ENCODE data around the gene PI4KA.

PI4KA gene

GRCh38 chr22:20814221-20814808 lies 44.3 kb downstream of the PI4KA start:
- no peak for FAIRE-seq

- no peak for FAIRE-seq
Observed at GRCh38 chr22:20813056-20813455, 45.6 kb downstream of the PI4KA start.

DNA sequence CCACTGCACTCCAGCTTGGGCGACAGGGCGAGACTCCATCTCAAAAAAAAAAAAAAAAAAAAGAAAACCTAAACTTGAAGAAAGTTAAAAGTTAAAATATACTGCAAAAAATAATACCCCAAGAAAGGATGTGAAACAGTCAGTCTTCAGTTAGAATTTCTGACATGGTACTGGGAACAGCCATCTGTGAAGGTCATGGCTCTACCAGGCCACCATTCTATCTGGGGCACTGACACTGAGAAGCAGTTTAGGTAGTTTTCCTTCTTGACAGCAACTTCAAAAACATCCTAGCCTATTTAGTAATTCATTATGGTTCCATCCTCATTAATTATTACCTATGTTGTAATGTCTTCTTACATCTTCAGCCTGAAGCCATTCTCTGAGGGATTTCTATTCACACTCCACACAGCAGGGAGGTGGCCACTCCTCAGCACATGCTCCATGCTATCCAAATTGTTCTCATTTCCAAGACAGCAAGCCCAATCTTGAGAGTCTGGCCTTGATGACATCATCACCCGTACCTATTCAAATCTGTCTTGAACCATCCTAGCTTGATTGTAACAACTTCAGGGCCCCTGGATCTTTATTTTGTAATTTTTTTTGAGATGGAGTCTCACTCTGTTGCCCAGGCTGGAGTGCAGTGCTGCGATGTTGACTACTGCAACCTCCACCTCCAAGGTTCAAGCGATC lies 46.5 kb downstream of the PI4KA start:
- no peak for FAIRE-seq

- FAIRE-seq = no peak
Observed at GRCh38 chr22:20811171-20811570, 47.4 kb downstream of the PI4KA start.

- FAIRE-seq = no peak
Observed at GRCh38 chr22:20810645-20811044, 48.0 kb downstream of the PI4KA start.

- FAIRE-seq = no peak
Observed at GRCh38 chr22:20809538-20810185, 48.9 kb downstream of the PI4KA start.

DNA sequence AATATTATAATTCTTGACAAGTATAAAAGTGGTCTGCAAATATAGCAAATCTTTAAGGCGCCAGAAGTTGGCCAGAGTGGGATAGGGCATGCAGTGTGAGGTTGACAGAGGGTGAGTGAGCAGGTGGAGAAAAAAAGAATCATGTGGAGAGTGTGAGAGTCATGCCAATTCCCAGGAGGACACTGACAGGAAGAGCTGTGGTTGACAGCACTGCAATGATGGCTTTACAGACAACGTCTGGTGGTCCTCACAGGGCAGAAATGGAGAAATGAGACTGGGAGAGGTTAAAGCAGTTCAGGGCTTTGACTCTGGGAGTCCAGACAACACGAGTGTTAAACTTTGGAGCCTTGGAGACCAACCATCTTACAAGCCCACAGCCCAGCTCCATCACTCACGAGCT lies 49.8 kb downstream of the PI4KA start:
- no peak for FAIRE-seq

DNA sequence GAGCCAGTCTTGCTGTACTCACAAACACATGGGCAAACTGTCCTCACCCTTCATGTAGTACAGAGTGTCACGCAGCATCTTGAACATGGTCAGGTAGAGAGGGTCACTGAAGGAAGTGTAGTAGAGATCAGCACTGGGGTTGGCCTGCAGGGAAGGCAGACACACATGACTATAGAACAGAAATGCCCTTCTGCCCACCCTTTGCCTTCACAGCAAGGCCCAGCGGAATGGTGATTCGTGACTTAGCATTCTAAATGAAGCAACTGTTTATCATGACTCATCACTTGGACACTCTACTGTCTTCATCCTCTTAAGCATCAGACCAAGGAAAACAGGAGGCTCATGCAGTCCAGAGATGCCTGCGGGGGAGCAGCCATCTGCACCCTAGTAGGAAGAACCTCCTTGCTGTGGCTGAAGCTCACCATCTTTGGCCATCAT lies 51.3 kb downstream of the PI4KA start:
- no peak for FAIRE-seq

DNA sequence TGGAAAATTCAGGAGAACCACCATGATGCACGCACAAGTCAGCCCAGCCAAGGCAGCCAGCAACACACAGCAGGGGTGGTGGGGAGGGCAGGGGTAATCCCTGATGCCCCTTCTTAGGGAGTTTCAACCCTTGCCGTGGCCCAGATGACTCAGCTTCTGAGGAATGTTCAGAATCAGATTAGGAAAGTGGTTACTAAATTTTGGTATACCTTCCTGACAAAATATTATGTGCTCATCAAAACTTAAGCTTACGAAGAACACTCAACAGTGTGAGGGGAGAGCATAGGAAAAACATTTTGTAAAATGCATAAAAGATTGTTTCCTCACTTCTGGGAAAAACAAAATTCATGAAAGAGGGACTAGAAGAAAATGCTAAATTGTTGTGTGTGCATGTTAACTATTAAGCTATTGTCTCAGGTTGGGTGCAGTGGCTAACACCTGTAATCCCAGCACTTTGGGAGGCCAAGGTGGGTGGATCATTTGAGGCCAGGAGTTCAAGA lies 52.6 kb downstream of the PI4KA start:
- no peak for FAIRE-seq

DNA sequence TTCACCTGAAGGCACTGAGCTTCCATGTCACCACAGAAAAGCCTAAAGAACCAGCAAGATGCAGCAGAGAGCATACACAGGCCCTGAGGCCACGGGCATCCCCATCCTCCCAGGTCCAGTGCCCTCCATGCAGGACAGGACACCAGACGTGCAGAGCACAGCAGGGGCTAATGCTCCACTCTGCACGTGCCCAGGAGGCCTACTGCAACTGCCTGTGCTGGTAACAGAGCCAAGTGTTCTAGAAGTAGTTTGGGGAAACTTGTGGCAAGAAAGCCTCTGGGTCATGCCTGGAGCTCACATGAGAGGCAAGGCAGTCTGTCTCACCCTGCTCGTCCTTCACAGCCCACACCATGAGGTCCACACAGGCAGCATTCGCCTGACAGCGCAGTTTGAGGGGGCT lies 54.0 kb downstream of the PI4KA start:
- no peak for FAIRE-seq

DNA sequence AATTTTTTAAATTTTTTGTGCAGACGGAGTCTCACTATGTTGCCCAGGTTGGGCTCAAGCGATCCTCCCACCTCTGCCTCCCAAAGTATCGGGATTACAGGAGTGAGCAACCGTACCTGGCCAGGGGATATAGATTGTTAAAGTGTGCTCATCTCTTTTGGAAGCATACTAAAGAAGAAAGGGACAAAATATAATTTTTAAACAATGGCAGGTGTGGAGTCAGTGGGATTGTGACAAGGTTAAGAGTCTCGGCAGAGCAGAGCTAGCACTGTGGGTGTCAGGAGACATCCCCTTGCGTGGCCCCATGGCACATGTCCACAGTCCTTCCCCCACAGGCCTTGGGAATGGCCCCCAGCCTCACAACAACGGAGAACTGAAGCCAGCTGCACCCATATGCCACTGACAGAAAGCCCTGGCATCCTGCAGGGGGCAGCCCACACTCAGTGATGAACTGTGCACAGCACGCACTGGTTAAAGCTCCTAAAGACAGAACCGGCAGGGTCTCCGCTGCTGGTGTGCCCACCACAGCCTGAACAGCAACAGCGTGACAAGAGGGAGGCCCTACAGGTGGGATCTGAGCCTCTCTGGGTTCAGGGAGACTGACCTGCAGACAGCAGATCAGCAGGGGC lies 54.8 kb downstream of the PI4KA start:
- no peak for FAIRE-seq

- FAIRE-seq = no peak
Observed at GRCh38 chr22:20802922-20803553, 55.6 kb downstream of the PI4KA start.

GRCh38 chr22:20802452-20802851 lies 56.2 kb downstream of the PI4KA start:
- FAIRE-seq = no peak

DNA sequence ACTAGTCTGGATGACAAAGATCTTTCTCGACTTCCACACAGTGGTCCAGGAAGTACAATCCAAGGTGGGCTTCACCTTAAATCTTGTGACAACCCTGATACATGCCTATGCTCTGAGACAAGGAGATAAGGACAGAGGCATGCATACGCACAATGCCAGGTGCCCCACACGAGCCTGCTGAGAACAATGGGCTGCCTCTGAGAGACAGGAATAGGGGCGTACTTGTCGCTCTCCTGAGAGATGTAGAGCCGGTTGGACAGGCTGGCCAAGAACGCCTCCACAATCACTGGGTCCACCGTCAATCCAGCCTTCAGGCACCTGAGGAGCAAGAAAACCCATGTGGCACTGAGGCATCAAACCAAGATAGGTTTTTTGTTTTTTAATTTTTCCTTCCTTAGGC lies 59.2 kb downstream of the PI4KA start:
- no peak for FAIRE-seq

DNA sequence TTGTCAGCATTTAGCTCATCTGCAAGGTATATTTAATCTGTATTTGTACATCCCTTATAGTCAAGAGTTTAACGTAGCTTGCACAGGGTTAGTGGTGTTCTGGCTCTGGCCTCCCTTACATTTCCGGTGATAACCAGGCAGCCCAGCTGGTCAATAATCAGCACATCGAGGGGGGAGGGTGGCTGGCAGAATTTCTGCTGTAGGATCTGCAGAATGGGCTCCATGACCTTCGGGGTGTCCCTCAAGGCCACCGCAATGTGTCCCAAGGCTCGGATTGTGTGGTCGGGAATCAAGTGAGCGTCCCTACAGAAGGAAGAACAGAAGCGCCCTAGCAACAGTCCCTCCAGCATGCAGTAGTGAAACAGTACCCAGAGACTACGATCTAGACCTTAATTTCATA lies 59.6 kb downstream of the PI4KA start:
- no peak for FAIRE-seq

- no peak for FAIRE-seq
Observed at GRCh38 chr22:20798218-20798617, 60.4 kb downstream of the PI4KA start.

GRCh38 chr22:20796731-20797130 lies 61.9 kb downstream of the PI4KA start:
- FAIRE-seq = no peak

DNA sequence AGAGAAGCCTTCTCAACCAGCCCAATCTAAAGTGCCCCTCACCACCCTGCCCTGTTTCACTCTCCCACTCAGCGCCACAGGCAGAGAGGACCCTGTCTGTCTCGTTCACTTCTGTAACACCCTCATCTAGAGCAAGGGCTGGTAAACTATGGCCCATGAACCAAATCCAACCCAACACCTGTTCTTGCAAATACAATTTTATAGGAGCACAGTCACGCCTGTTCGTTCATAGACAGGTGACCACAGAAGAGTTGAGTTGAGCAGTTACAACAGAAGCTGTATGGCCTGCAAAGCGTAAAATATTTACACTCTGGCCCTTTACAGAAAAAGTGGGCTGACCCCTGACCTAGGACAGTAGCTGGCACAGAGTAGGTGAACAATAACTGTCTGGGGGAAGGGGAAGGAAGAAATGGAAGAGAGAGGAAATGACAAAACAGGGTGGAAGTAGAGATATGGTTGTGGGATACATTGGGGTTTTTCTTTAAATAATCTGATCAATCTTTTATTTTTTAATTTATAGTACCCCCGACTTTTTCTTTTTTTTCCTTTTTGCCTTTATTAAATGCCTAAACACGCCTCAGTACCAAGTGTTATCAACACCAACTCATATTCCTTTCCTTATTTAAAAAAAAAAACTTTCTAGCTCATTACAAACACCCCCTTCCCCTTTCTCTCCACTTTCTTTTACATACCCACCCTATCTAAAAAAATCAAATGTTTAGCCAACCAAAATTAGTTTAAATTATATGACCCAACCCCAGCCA lies 63.8 kb downstream of the PI4KA start:
- FAIRE-seq = no peak

GRCh38 chr22:20793748-20794649 lies 64.6 kb downstream of the PI4KA start:
- no peak for FAIRE-seq

GRCh38 chr22:20792966-20793728 lies 65.5 kb downstream of the PI4KA start:
- FAIRE-seq = no peak
